Caco-2 (cell line): ENCODE data around the gene AAMP. TPM values are rescaled to one million over a fixed set of nuclear protein-coding genes. Genes with fewer than 3 reads are reported as not detected.

Experiments used
- BruUV-seq: library from RNA; stranded (reverse); fragments of 400-500 nt; replicated peaks from 2 replicates; lab custom pipeline; 2021; lab: Mats Ljungman, UMichigan
- CTCF ChIA-PET: fragments of 300-600 bp; sonication (Branson Sonifier 250); formaldehyde crosslinking; loops from one replicate; lab custom pipeline; 2022; ENCODE audit warnings: antibody characterized with exemption; lab: Charles Lee
- POLR2A ChIA-PET: fragments of 300-600 bp; sonication (Branson Sonifier 250); formaldehyde crosslinking; loops from one replicate; lab custom pipeline; 2022; ENCODE audit warnings: antibody characterized with exemption; lab: Charles Lee
- DNase-seq, 2 experiments: peaks; one replicate each; pipeline versions ENCODE4 v3.0.0 to v3.0.0-alpha.2; 2020 to 2022
- H3K27me3 ChIP-seq: replicated peaks from 2 replicates; pipeline ENCODE4 v1.6.0; 2011; ENCODE audit warnings: low read length; ENCODE audit not compliant: control insufficient read depth, insufficient read depth
- H3K36me3 ChIP-seq: 2 replicates; pipeline ENCODE4 v1.5.1; 2011; ENCODE audit warnings: low read length; ENCODE audit not compliant: control insufficient read depth, insufficient read depth
- H3K4me1 ChIP-seq: fragments of 250-450 bp; sonication (Bioruptor Pico); 2 replicates; pipeline ENCODE4 v1.5.1; 2020; ENCODE audit warnings: mild to moderate bottlenecking
- H3K4me3 ChIP-seq: 2 replicates; pipeline ENCODE4 v1.5.1; 2011; ENCODE audit warnings: low read depth, mild to moderate bottlenecking, control low read depth, low read length
- H3K9me3 ChIP-seq: fragments of 250-450 bp; sonication (Bioruptor Pico); 2 replicates; pipeline ENCODE4 v1.5.1; 2020; ENCODE audit warnings: mild to moderate bottlenecking, moderate library complexity
- H3K27ac Mint-ChIP-seq: one replicate; pipeline ENCODE4 v1.8.0; 2022; ENCODE audit warnings: mixed read lengths; ENCODE audit not compliant: unreplicated experiment
- H3K27me3 Mint-ChIP-seq: one replicate; pipeline ENCODE4 v1.8.0; 2022; ENCODE audit warnings: mixed read lengths; ENCODE audit not compliant: insufficient read depth, unreplicated experiment
- H3K36me3 Mint-ChIP-seq: one replicate; pipeline ENCODE4 v1.8.0; 2022; ENCODE audit warnings: mild to moderate bottlenecking, mixed read lengths; ENCODE audit not compliant: insufficient read depth, unreplicated experiment
- H3K4me1 Mint-ChIP-seq: one replicate; pipeline ENCODE4 v1.8.0; 2022; ENCODE audit warnings: low read depth, mixed read lengths; ENCODE audit not compliant: unreplicated experiment
- H3K4me3 Mint-ChIP-seq: one replicate; pipeline ENCODE4 v1.8.0; 2022; ENCODE audit warnings: mild to moderate bottlenecking, moderate library complexity, mixed read lengths; ENCODE audit not compliant: unreplicated experiment
- H3K9me3 Mint-ChIP-seq: one replicate; pipeline ENCODE4 v1.8.0; 2022; ENCODE audit warnings: mixed read lengths; ENCODE audit not compliant: unreplicated experiment
- CTCF ChIP-seq, 2 experiments: fragments of 200-600 bp in 1 of 2; IDR thresholded peaks; 1 replicate in 1 of 2; 2 replicates in 1 of 2; pipeline versions ENCODE4 v1.5.1 to v1.8.0; 2011 to 2022; ENCODE audit warnings: antibody characterized with exemption in 1 of 2, control low read depth in 1 of 2, inconsistent platforms in 1 of 2, low read depth in 1 of 2, low read length in 1 of 2, mild to moderate bottlenecking in 1 of 2, moderate library complexity in 1 of 2; ENCODE audit not compliant: insufficient read depth in 1 of 2, severe bottlenecking in 1 of 2, unreplicated experiment in 1 of 2
- intact Hi-C: fragments of 100-400 bp; cut with micrococcal nuclease; formaldehyde crosslinking; loops from one replicate; pipeline ENCODE4 v1.10.0; 2022; ENCODE audit not compliant: unreplicated experiment
- total RNA-seq: library from RNA; stranded (reverse); gene quantifications from 2 replicates; pipeline ENCODE4 v1.2.3, GENCODE V29; 2022

AAMP gene
- total RNA-seq, 1 experiment from 2014 or later = 125 TPM

DNA sequence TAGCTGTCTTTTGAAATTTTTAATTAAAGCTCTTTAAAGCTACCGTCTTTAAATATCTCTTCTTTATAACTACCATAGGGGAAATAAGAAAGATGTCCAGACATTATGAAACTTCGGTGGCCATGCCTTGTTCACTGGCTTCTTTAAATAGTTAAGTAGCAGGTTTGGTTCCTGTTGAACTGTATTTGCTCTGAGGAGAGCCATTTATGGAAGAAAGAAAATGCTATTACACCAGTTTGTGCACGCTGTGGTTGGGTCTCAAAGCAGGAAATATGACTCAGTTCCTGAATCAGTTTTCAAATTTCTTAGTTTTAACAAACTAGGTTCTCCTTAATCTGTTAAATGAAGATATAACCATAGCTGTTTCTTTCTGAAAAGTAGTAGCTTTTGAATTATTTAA, 40.7 kb downstream of the AAMP start:
- Mint-ChIP-seq H3K27me3 (no peaks in the 10 kb centered on the region), H3K27ac (no peak overlapping the region), H3K36me3 (peaks cover 97% of the 10 kb centered on the region), H3K4me3 (no peak overlapping the region), H3K9me3 (no peaks in the 10 kb centered on the region), H3K4me1 (peaks cover 31% of the 10 kb centered on the region)
- CTCF ChIA-PET = interaction anchor here (0.6 to 0.8 kb wide), 2 partner anchors 11 to 190 kb away, joined by 4 read pairs; partner anchors contain the start of gene VIL1
- H3K4me3 ChIP-seq = no peak overlapping the region
- POLR2A ChIA-PET = no interaction called here
- intact Hi-C loops = loop anchor here (1.0 kb wide), 1 partner anchor 11 kb away; no protein-coding TSS in a partner anchor
- H3K27me3 ChIP-seq = no peaks in the 10 kb centered on the region
- DNase-seq = no peak
- H3K9me3 ChIP-seq = no peaks in the 10 kb centered on the region
- BruUV-seq = no TSS peak
- no peak for TF ChIP-seq CTCF (IDR thresholded peaks at IDR 0.05; ENCODE audit: insufficient read depth in 1 of 2, low read depth in 1 of 2, low read length in 1 of 2, severe bottlenecking in 1 of 2, unreplicated experiment in 1 of 2)
- peaks cover 1% of the 10 kb centered on the region; the same call in 1 of the 2 replicates for H3K36me3 ChIP-seq
- peaks cover 40% of the 10 kb centered on the region for H3K4me1 ChIP-seq

DNA sequence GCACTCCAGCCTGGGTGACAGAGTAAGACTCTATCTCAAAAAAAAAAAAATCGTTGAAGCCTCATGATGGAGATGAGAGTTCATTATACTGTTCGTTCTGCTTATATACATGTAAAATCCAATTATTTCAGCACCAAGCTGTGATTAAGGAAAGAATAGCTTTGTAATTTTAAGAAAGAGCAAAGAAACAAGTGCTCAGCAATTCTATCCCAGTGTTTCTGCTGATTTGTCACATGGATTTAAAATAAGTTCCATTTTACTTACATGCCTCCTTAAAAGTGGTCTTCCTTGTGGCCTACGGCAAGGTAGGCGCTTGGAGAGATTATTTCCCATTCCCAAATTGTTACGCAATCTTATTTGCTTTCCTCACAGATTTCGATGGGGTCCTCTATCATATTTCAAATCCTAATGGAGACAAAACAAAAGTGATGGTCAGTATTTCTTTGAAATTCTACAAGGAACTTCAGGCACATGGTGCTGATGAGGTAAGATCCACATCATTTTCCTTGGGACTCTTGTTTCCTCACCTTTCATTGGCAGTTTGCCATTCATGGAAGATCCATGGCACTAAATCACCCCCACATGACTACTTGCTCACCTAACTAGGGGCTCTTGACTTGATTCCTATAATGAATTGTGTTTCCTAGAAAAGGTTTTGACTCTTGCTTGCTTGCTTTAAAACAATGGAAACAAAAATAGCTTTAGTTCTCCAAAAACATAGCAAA, 41.4 kb downstream of the AAMP start:
- ChIA-PET POLR2A (no interaction called here), CTCF (no interaction called here)
- no TSS peak for BruUV-seq
- Histone ChIP-seq H3K9me3 (no peaks in the 10 kb centered on the region), H3K4me3 (no peak overlapping the region), H3K36me3 (peaks cover 1% of the 10 kb centered on the region; the same call in 1 of the 2 replicates), H3K27me3 (no peaks in the 10 kb centered on the region), H3K4me1 (peaks cover 33% of the 10 kb centered on the region)
- Mint-ChIP-seq H3K27me3 (no peaks in the 10 kb centered on the region), H3K36me3 (peaks cover 97% of the 10 kb centered on the region), H3K4me3 (no peak overlapping the region), H3K27ac (no peak overlapping the region), H3K4me1 (peaks cover 24% of the 10 kb centered on the region), H3K9me3 (no peaks in the 10 kb centered on the region)
- no peak for TF ChIP-seq CTCF (IDR thresholded peaks at IDR 0.05; ENCODE audit: insufficient read depth in 1 of 2, low read depth in 1 of 2, low read length in 1 of 2, severe bottlenecking in 1 of 2, unreplicated experiment in 1 of 2)
- no peak for DNase-seq
- intact Hi-C loops = loop anchor here (1.0 kb wide), 1 partner anchor 10 kb away; no protein-coding TSS in a partner anchor

GRCh38 chr2:218226903-218227302, 43.0 kb downstream of the AAMP start:
- Histone ChIP-seq H3K4me3 (no peak overlapping the region), H3K4me1 (peaks cover 36% of the 10 kb centered on the region), H3K36me3 (no peaks in the 10 kb centered on the region), H3K27me3 (no peaks in the 10 kb centered on the region), H3K9me3 (no peaks in the 10 kb centered on the region)
- TF ChIP-seq CTCF (IDR thresholded peaks at IDR 0.05; ENCODE audit: insufficient read depth in 1 of 2, low read depth in 1 of 2, low read length in 1 of 2, severe bottlenecking in 1 of 2, unreplicated experiment in 1 of 2) = no peak
- peaks cover 18% of the 10 kb centered on the region for H3K4me1 Mint-ChIP-seq
- intact Hi-C loops = no loop called here
- H3K4me3 Mint-ChIP-seq = no peak overlapping the region
- BruUV-seq = no TSS peak
- CTCF ChIA-PET = interaction anchor here (0.7 to 1.2 kb wide), 2 partner anchors 8 to 1119 kb away, joined by 3 to 4 read pairs; no protein-coding TSS in a partner anchor
- H3K27me3 Mint-ChIP-seq = no peaks in the 10 kb centered on the region
- no peak for DNase-seq
- no peaks in the 10 kb centered on the region for H3K9me3 Mint-ChIP-seq
- no peak overlapping the region for H3K27ac Mint-ChIP-seq
- POLR2A ChIA-PET = interaction anchor here (0.6 kb wide), 2 partner anchors 37 to 327 kb away, joined by 3 to 8 read pairs; no protein-coding TSS in a partner anchor
- H3K36me3 Mint-ChIP-seq = peaks cover 85% of the 10 kb centered on the region
